GM19099 (cell line): ENCODE results near the gene CELSR2.

Source experiments
- POLR2A ChIP-seq: IDR thresholded peaks from 3 replicates; pipeline ENCODE4 v1.6.1; 2011; ENCODE audit warnings: low read depth; ENCODE audit not compliant: insufficient read length; ENCODE audit errors: extremely low read depth

CELSR2 gene

GRCh38 chr1:109253803-109254620 lies 4.7 kb downstream of the CELSR2 start:
- no peak for TF ChIP-seq POLR2A

- no peak for TF ChIP-seq POLR2A
Measured at GRCh38 chr1:109254621-109255096, 5.3 kb downstream of the CELSR2 start.

GRCh38 chr1:109255097-109255651 lies 5.8 kb downstream of the CELSR2 start:
- no peak for TF ChIP-seq POLR2A

GRCh38 chr1:109255678-109256077 lies 6.3 kb downstream of the CELSR2 start:
- TF ChIP-seq POLR2A: no peak

GRCh38 chr1:109256085-109256484 lies 6.7 kb downstream of the CELSR2 start:
- TF ChIP-seq POLR2A: no peak

- no peak for TF ChIP-seq POLR2A
Measured at GRCh38 chr1:109256971-109257681, 7.8 kb downstream of the CELSR2 start.

GRCh38 chr1:109257682-109258421 lies 8.5 kb downstream of the CELSR2 start:
- TF ChIP-seq POLR2A: no peak

GRCh38 chr1:109258481-109259466 lies 9.4 kb downstream of the CELSR2 start:
- no peak for TF ChIP-seq POLR2A

- no peak for TF ChIP-seq POLR2A
Measured at GRCh38 chr1:109259674-109260557, 10.6 kb downstream of the CELSR2 start.

GRCh38 chr1:109261006-109261405 lies 11.7 kb downstream of the CELSR2 start:
- no peak for TF ChIP-seq POLR2A

- no peak for TF ChIP-seq POLR2A
Measured at GRCh38 chr1:109261578-109261977, 12.2 kb downstream of the CELSR2 start.

GRCh38 chr1:109262231-109263055 lies 13.1 kb downstream of the CELSR2 start:
- TF ChIP-seq POLR2A: no peak
